ENCODE data around the gene CLCN4. TPM values are rescaled to one million over a fixed set of nuclear protein-coding genes. Genes with fewer than 3 reads are reported as not detected.

The CLCN4 gene
- total and polyA plus RNA-seq, 2 donors (not counting 1 experiment from before 2014, with no cell fraction given) = 7.7 to 9.1 TPM

DNA sequence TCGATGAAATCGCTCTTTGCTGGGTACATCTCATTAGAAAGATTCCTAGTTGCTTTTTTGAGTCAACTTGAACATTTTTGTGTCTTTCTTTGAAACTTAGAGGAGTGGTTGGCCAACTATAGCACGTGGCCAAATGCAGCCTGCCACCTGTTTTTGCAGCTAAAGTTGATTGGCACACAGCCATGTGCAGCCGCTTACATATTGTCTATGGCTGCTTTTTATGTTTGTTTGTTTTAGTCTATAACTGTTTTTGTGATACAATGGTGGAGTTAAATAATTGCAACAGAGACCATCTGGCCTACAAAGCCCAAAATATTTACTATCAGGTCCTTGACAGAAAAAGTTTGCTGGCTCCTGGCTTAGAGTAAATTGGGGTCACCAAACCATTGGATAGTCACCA lies 86.3 kb downstream of the CLCN4 start:
- Histone ChIP-seq H3K9ac (ENCODE audit: low read length) (no peak overlapping the region), H3K27me3 (replicated peaks in 1 of 4; ENCODE audit: control extremely low read depth in 1 of 4, control insufficient read depth in 3 of 4, insufficient read depth in 4 of 4, low read length in 3 of 4) (no peaks in the 10 kb centered on the region), H4K20me1 (ENCODE audit: control insufficient read depth, insufficient read depth, low read length, poor library complexity, severe bottlenecking) (no peaks in the 10 kb centered on the region), H3K4me1 (ENCODE audit: control insufficient read depth in 2 of 2, insufficient read depth in 2 of 2, low read length in 2 of 2) (no peaks in the 10 kb centered on the region), H3K36me3 (replicated peaks in 1 of 2; ENCODE audit: control extremely low read depth in 1 of 2, control insufficient read depth in 1 of 2, extremely low read depth in 1 of 2, insufficient read depth in 2 of 2, low read length in 1 of 2) (no peaks in the 10 kb centered on the region), H3K27ac (ENCODE audit: low read length in 2 of 2) (no peak overlapping the region), H3K4me2 (replicated peaks; ENCODE audit: low read depth, low read length, poor library complexity, severe bottlenecking) (no peak overlapping the region), H2AFZ (ENCODE audit: insufficient read depth, low read depth, low read length, poor library complexity, severe bottlenecking) (no peak overlapping the region), H3K4me3 (ENCODE audit: control extremely low read depth in 1 of 5, extremely low read depth in 1 of 5, insufficient read depth in 1 of 5, low read depth in 2 of 5, low read length in 4 of 5) (no peak overlapping the region), H3K9me3 (ENCODE audit: control extremely low read depth in 1 of 3, control insufficient read depth in 2 of 3, insufficient read depth in 1 of 3, low read length in 2 of 3) (no peaks in the 10 kb centered on the region), H3K79me2 (ENCODE audit: control insufficient read depth, insufficient read depth, low read length) (no peaks in the 10 kb centered on the region)
- TF ChIP-seq, protein P1, sequence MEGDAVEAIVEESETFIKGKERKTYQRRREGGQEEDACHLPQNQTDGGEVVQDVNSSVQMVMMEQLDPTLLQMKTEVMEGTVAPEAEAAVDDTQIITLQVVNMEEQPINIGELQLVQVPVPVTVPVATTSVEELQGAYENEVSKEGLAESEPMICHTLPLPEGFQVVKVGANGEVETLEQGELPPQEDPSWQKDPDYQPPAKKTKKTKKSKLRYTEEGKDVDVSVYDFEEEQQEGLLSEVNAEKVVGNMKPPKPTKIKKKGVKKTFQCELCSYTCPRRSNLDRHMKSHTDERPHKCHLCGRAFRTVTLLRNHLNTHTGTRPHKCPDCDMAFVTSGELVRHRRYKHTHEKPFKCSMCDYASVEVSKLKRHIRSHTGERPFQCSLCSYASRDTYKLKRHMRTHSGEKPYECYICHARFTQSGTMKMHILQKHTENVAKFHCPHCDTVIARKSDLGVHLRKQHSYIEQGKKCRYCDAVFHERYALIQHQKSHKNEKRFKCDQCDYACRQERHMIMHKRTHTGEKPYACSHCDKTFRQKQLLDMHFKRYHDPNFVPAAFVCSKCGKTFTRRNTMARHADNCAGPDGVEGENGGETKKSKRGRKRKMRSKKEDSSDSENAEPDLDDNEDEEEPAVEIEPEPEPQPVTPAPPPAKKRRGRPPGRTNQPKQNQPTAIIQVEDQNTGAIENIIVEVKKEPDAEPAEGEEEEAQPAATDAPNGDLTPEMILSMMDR (IDR thresholded peaks at IDR 0.05) = no peak
- TF ChIP-seq EZH2 (IDR thresholded peaks at IDR 0.05; ENCODE audit: borderline replicate concordance, insufficient read depth, low read depth, low read length, poor library complexity, severe bottlenecking) = no peak
- H3K4me3 Mint-ChIP-seq = no peak overlapping the region
- H3K27me3 Mint-ChIP-seq = no peaks in the 10 kb centered on the region
- ATAC-seq (ENCODE audit: low read depth) (no peak), DNase-seq (no peak)
- no CpG with 5 or more reads among the region's 4 CpGs for WGBS (ENCODE audit: insufficient coverage)
- H3K4me1 Mint-ChIP-seq = peaks cover 3% of the 10 kb centered on the region
- ChIA-PET CTCF (no interaction called here), POLR2A (no interaction called here)
- intact Hi-C loops (cut with micrococcal nuclease) = no loop called here
- H3K27ac Mint-ChIP-seq = no peak overlapping the region
- H3K9me3 Mint-ChIP-seq (ENCODE audit: insufficient read depth) = no peaks in the 10 kb centered on the region

GRCh38 chrX:10244915-10245622 lies 88.3 kb downstream of the CLCN4 start:
- Histone ChIP-seq H3K9me3 (ENCODE audit: control extremely low read depth in 1 of 3, control insufficient read depth in 2 of 3, insufficient read depth in 1 of 3, low read length in 2 of 3) (no peaks in the 10 kb centered on the region), H4K20me1 (ENCODE audit: control insufficient read depth, insufficient read depth, low read length, poor library complexity, severe bottlenecking) (no peaks in the 10 kb centered on the region), H3K4me3 (ENCODE audit: control extremely low read depth in 1 of 5, extremely low read depth in 1 of 5, insufficient read depth in 1 of 5, low read depth in 2 of 5, low read length in 4 of 5) (no peak overlapping the region), H3K9ac (ENCODE audit: low read length) (no peak overlapping the region), H3K4me1 (ENCODE audit: control insufficient read depth in 2 of 2, insufficient read depth in 2 of 2, low read length in 2 of 2) (no peaks in the 10 kb centered on the region), H3K27me3 (replicated peaks in 1 of 4; ENCODE audit: control extremely low read depth in 1 of 4, control insufficient read depth in 3 of 4, insufficient read depth in 4 of 4, low read length in 3 of 4) (no peaks in the 10 kb centered on the region), H3K36me3 (replicated peaks in 1 of 2; ENCODE audit: control extremely low read depth in 1 of 2, control insufficient read depth in 1 of 2, extremely low read depth in 1 of 2, insufficient read depth in 2 of 2, low read length in 1 of 2) (no peaks in the 10 kb centered on the region), H3K4me2 (replicated peaks; ENCODE audit: low read depth, low read length, poor library complexity, severe bottlenecking) (no peak overlapping the region), H2AFZ (ENCODE audit: insufficient read depth, low read depth, low read length, poor library complexity, severe bottlenecking) (no peak overlapping the region), H3K79me2 (ENCODE audit: control insufficient read depth, insufficient read depth, low read length) (no peaks in the 10 kb centered on the region), H3K27ac (ENCODE audit: low read length in 2 of 2) (no peak overlapping the region)
- TF ChIP-seq, protein P1 (IDR thresholded peaks at IDR 0.05) = no peak
- TF ChIP-seq EZH2 (IDR thresholded peaks at IDR 0.05; ENCODE audit: borderline replicate concordance, insufficient read depth, low read depth, low read length, poor library complexity, severe bottlenecking) = no peak
- ATAC-seq (ENCODE audit: low read depth) (no peak), DNase-seq (no peak)
- Mint-ChIP-seq H3K4me1 (peaks cover 3% of the 10 kb centered on the region), H3K27me3 (no peaks in the 10 kb centered on the region), H3K4me3 (no peak overlapping the region), H3K27ac (no peak overlapping the region), H3K9me3 (ENCODE audit: insufficient read depth) (no peaks in the 10 kb centered on the region)
- ChIA-PET POLR2A (no interaction called here), CTCF (no interaction called here)
- WGBS (ENCODE audit: insufficient coverage) = 86% methylated on average over 3 of the region's 9 CpGs
- intact Hi-C loops (cut with micrococcal nuclease) = no loop called here
